Mucosa of descending colon (tissue), 3 donors: ENCODE results near the gene PRKG1. TPM values are rescaled to one million over a fixed set of nuclear protein-coding genes. Genes with fewer than 3 reads are reported as not detected.
"Not testable (repeated sequence)": the region's sequence is repeated elsewhere in the genome, so short reads cannot be mapped to it uniquely, and the experiment has no call there.

Experiments
- ATAC-seq: fragments of 200-7000 bp; cut with Tn5 transposase; one replicate; pipeline ENCODE4 v1.9.1; 2020; ENCODE audit warnings: mild to moderate bottlenecking, moderate library complexity
- DNase-seq, 3 donors: peaks; one replicate each; pipeline ENCODE4 v3.0.0-alpha.2; 2020
- H3K36me3 ChIP-seq: fragments of 200-600 bp; one replicate; pipeline ENCODE4 v1.8.0; 2021; ENCODE audit warnings: low read depth, mild to moderate bottlenecking
- H3K4me1 ChIP-seq: fragments of 200-600 bp; one replicate; pipeline ENCODE4 v1.8.0; 2021; ENCODE audit warnings: low read depth, mild to moderate bottlenecking
- H3K4me3 ChIP-seq: fragments of 200-600 bp; one replicate; pipeline ENCODE4 v1.8.0; 2021; ENCODE audit warnings: mild to moderate bottlenecking
- H3K9me3 ChIP-seq: fragments of 200-600 bp; one replicate; pipeline ENCODE4 v1.8.0; 2021; ENCODE audit warnings: mild to moderate bottlenecking
- intact Hi-C, 2 donors: fragments of 100-400 bp; cut with DNase I in 1 of 2; cut with micrococcal nuclease in 1 of 2; formaldehyde crosslinking; loops; one replicate each; pipeline versions ENCODE4 v1.11.0 to v1.11.1; 2022; cut with DNase I, micrococcal nuclease
- total RNA-seq, 3 donors: library from RNA; stranded (reverse); fragmentation: NEBNext Ultra II Directional in 2 of 3; extraction: Animal tissue kit (Norgen Biotek cat#: 25700) in 2 of 3; gene quantifications; one replicate each; pipeline versions ENCODE4 v1.2.1 to v1.2.4, GENCODE V29; 2021 to 2023
- TF ChIP-seq, protein P1 (sequence below): fragments of 200-600 bp; IDR thresholded peaks from one replicate; pipeline ENCODE4 v1.8.0; 2022; ENCODE audit warnings: antibody characterized with exemption, mild to moderate bottlenecking
- donor health status: DM: no; HTN: no; CAD: no; lungs with moderate emphysema.
- donor health status: DM: no; HTN: no; CAD: no.
- donor health status: DM: no; HTN: yes; CAD: no.

Gene PRKG1
- total RNA-seq, 3 donors from 2014 or later = 17.1 to 55.6 (median 21.1) TPM

DNA sequence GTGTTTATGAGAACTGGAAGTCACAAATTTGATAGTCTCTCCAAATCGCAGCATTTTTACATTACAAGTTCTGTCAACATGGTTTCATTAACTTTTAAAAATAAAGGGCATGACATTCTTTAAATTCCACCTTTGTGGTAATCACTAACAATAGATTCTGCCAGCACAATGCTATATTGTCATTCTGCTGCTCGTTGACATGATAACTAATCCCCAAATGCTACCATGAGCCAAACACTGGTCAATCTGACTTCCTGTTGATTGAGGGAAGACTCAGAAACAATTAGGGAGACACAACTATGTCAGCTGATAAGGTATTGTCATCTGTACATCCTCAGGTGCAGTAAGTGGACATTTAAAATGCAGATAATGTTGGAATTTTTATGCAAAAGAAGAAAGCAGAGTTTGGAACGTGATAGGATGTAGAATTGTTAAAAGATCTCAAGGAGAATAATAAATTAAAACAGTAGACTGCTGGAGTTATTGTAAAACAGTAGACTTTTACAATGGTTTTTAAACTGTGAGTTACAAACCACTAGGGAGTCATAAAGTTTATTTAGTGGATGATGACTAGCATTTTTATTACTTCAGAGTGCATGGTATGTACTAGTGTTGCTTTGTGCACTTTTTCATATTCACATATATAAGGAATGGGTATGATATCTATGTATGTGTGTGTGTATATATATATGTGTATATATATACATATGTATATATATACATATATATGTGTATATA lies 1113.4 kb downstream of the PRKG1 start:
- ATAC-seq (peak; percentile 45), DNase-seq (no peak)
- Histone ChIP-seq H3K4me1 (no peaks in the 10 kb centered on the region), H3K36me3 (no peaks in the 10 kb centered on the region), H3K9me3 (no peaks in the 10 kb centered on the region), H3K4me3 (no peak overlapping the region)
- intact Hi-C loops = no loop called here
- TF ChIP-seq, protein P1, sequence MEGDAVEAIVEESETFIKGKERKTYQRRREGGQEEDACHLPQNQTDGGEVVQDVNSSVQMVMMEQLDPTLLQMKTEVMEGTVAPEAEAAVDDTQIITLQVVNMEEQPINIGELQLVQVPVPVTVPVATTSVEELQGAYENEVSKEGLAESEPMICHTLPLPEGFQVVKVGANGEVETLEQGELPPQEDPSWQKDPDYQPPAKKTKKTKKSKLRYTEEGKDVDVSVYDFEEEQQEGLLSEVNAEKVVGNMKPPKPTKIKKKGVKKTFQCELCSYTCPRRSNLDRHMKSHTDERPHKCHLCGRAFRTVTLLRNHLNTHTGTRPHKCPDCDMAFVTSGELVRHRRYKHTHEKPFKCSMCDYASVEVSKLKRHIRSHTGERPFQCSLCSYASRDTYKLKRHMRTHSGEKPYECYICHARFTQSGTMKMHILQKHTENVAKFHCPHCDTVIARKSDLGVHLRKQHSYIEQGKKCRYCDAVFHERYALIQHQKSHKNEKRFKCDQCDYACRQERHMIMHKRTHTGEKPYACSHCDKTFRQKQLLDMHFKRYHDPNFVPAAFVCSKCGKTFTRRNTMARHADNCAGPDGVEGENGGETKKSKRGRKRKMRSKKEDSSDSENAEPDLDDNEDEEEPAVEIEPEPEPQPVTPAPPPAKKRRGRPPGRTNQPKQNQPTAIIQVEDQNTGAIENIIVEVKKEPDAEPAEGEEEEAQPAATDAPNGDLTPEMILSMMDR = no peak

DNA sequence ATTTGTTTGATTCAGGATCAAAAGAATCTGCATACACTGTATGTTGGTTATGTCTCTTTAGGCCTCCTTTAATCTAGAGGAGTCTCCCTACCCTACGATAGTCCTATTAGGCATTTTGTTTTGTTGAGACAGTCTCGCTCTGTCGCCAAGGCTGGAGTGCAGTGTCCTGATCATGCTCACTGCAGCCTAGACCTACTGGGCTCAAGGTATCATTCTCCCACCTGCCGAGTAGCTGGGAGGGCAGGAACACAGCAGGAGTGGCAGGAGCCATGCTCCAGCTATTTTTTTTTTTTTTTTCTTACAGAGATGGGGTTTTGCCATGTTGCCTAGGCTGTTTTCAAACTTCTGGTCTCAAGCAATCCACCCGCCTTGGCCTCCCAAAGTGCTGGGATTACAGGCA lies 1116.8 kb downstream of the PRKG1 start:
- no peaks in the 10 kb centered on the region for H3K4me1 ChIP-seq
- H3K9me3 ChIP-seq = no peaks in the 10 kb centered on the region
- no peak for ATAC-seq
- intact Hi-C loops = no loop called here
- no peak overlapping the region for H3K4me3 ChIP-seq
- no peaks in the 10 kb centered on the region for H3K36me3 ChIP-seq
- no peak for DNase-seq
- TF ChIP-seq, protein P1 = no peak

DNA sequence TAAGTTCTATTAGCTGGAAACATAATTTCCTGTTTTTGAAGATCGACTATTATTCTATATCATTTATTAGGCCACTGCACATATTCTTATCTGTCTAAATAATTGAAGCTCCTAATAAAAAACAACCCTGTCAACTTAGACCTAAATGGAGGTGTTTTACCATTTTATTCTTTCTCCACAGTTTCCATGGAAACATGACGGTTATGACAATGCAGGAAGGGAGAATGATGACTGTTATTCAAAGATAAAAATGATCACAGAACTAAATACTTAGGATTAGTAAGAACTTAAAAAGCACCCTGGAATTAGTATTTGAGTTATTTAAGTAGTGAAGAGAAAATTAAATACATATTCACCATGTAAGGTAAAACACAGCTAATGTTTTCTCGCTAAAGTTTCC lies 1119.9 kb downstream of the PRKG1 start:
- H3K4me1 ChIP-seq = no peaks in the 10 kb centered on the region
- no peaks in the 10 kb centered on the region for H3K9me3 ChIP-seq
- DNase-seq (no peak), ATAC-seq (no peak)
- TF ChIP-seq, protein P1 = no peak
- H3K36me3 ChIP-seq = no peaks in the 10 kb centered on the region
- intact Hi-C loops = no loop called here
- H3K4me3 ChIP-seq = no peak overlapping the region

DNA sequence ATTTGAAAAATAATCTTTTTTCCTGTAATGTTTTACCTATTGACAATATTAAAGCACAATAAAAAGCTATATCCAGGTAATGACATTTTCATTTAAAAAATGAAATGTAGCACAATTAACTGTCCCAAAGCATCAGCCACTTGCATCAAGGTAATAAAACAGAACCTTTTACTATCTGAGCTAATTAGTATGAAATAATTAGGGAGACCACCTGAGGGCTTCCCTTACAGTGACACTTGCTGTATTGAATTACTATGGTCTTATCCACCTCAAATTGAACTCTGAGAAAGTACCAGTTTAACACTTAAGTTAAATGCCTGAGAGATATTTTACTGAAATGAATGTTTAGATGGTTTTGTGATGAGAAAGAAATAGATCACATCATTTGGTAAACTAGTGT lies 1120.4 kb downstream of the PRKG1 start:
- intact Hi-C loops = no loop called here
- Histone ChIP-seq H3K36me3 (no peaks in the 10 kb centered on the region), H3K4me3 (no peak overlapping the region), H3K9me3 (no peaks in the 10 kb centered on the region), H3K4me1 (no peaks in the 10 kb centered on the region)
- TF ChIP-seq, protein P1 = no peak
- ATAC-seq (no peak), DNase-seq (no peak)

DNA sequence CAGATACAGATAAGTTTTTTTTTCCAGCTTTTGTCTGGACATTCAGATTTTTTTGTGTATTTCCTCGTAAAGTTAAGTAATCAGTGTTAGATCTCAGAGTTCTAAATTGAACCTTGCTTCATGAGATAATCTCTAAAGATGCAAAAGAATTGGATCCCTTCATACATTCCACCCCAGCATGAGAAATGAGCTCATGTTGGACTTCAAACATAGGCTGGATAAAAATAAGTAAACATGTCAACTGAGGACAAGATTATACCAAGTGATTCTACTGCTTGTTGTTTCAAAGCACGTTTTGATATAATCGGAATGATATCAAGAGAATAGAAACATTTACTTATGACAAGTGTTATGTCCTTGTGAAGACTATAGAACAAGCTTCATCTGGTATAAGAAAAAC lies 1122.8 kb downstream of the PRKG1 start:
- intact Hi-C loops = no loop called here
- Histone ChIP-seq H3K36me3 (no peaks in the 10 kb centered on the region), H3K4me3 (no peak overlapping the region), H3K4me1 (no peaks in the 10 kb centered on the region), H3K9me3 (no peaks in the 10 kb centered on the region)
- ATAC-seq (no peak), DNase-seq (no peak)
- TF ChIP-seq, protein P1 = no peak

DNA sequence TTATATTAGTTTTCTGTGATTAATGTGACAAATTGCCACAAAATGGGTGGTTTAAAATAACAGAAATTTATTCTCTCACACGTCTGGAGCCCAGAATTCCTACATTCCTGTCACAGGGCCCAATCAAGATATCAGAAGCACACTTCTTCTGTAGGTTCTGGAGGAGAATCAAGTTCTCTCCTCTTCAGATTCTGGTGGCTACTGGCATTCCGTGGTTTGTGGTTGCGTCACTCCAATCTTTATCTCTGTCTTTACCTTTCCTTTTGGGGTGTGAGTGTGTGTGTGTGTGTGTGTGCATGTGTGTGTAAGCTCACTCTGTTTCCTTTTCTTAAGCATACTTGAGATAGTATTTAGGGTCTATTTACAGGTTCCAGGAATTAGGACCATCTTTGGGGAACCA lies 1124.3 kb downstream of the PRKG1 start:
- Histone ChIP-seq H3K4me1 (no peaks in the 10 kb centered on the region), H3K9me3 (no peaks in the 10 kb centered on the region), H3K36me3 (no peaks in the 10 kb centered on the region), H3K4me3 (no peak overlapping the region)
- DNase-seq = no peak
- no peak for ATAC-seq
- TF ChIP-seq, protein P1 = no peak
- intact Hi-C loops = no loop called here

DNA sequence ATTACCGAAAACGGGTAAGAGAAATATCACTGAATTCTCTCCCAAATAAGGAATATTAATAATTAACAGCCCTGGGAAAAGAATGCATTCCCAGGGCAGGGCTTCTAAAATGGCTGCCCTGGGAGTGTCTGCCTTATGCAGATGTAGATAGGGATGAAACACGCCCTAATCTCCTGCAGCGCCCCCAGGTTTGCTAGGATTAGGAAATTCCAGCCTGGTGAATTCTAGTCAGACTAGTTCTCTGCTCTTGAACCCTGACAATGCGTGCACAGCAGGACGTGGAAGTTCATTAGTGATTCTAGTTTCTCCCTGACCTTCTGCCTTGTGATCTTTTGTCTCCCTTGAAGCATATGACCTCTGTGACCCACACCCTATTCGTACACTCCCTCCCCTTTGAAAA lies 1130.6 kb downstream of the PRKG1 start:
- H3K4me1 ChIP-seq, H3K36me3 ChIP-seq, H3K4me3 ChIP-seq, ATAC-seq, H3K9me3 ChIP-seq, DNase-seq, intact Hi-C loops: not testable (repeated sequence)
